HG03520 (cell line): ENCODE data around the gene LBP.
"Not testable (repeated sequence)": the region's sequence is repeated elsewhere in the genome, so short reads cannot be mapped to it uniquely, and the experiment has no call there.

ENCODE experiments used
- ATAC-seq: cut with Tn5 transposase; IDR thresholded peaks from one replicate; pipeline ENCODE4 v1.9.1; 2021; ENCODE audit warnings: mild to moderate bottlenecking, moderate library complexity; ENCODE audit not compliant: unreplicated experiment

LBP gene

DNA sequence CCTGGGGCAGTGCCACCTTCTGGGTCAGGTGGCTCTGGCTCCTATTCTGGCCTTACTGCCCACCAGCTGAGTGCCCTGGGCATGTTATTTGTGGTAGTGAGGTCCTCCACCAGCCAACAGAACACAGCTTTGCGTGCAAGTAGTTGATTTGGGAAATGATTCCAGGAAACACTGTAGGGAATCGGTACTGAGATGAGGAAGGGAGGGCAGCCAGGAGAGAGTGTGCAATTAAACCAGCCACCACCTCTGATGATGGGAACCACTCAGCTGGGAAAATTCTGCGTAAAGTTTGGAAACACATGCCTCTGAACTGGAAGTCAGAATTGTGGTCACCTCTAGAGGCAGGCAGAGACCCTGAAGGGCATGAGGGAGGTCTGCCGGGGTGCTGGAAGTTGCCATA is 459 bp downstream of the LBP start:
- ATAC-seq: no peak

DNA sequence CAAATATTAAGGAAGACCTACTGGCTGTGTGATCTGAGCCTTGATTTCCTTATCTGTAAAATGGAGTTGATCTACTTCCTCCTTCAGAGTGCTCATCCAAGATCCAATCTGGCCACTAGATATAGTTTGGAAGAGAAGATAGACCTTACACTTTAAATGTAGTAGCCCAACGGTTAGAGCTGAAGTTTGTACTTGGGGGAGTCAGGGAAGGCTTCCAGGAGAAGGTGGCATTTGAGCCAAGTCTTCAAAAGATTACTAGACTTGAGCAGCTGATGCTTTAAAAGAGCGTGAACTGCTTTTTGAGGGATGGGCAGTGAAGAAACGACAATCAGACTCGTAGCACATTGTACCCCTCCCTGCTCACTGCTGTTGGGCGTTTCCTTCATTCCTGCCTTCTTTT is 3.6 kb downstream of the LBP start:
- no peak for ATAC-seq

- no peak for ATAC-seq
These were observed 4.8 kb downstream of the LBP start for GRCh38 chr20:38350879-38351775.

GRCh38 chr20:38353316-38353715 is 7.0 kb downstream of the LBP start:
- ATAC-seq: no peak

DNA sequence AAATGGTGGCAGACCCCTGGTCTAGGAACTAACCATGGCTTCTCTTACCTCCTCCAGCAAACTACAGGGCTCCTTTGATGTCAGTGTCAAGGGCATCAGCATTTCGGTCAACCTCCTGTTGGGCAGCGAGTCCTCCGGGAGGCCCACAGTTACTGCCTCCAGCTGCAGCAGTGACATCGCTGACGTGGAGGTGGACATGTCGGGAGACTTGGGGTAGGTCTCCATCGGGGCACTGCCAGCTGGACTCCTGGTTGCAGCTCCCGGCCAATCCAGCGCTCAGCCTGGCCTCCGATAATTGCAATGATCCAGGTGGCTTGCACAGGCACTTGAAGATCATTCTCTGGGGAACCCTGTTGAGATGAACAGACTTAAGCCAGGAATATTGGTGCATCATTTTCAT is 7.9 kb downstream of the LBP start:
- ATAC-seq: no peak

DNA sequence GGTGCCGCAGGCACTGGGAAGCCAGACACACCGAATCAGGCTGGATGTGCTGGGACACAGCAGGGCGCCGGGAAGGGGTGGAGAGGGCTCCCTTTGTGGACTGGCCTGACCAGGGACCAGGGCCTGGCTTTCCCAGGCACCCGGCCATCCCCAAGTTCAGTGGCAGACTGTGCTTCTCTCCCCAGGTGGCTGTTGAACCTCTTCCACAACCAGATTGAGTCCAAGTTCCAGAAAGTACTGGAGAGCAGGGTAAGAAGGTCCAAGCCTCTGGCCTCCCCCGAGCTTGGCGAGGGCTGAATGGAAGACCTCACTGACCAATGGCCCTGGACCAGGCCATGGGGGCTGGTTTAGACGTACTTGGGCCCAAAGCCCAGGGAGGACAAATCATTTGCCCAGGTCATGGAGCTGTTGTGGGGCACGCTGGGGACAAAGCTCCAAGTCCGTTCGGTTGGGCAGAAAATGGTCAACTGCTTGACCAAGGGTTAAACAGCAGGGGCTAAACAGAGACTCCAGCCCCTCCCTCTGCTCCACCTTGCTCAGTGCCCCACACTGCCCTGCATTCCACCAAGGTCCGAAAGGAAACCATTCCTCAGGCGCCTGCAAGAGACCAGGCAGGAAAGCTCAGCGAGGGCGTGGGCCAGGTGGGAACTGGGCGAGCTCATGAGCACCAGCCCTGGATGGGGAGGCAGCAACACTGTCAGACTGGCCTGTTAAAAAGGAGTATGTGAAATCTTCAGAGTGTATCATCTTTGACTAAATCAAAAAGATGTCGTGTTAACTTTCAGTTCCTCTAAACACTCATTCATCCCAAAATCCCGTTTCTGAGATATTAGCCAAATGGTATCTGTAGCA is 9.1 kb downstream of the LBP start:
- ATAC-seq: no peak

DNA sequence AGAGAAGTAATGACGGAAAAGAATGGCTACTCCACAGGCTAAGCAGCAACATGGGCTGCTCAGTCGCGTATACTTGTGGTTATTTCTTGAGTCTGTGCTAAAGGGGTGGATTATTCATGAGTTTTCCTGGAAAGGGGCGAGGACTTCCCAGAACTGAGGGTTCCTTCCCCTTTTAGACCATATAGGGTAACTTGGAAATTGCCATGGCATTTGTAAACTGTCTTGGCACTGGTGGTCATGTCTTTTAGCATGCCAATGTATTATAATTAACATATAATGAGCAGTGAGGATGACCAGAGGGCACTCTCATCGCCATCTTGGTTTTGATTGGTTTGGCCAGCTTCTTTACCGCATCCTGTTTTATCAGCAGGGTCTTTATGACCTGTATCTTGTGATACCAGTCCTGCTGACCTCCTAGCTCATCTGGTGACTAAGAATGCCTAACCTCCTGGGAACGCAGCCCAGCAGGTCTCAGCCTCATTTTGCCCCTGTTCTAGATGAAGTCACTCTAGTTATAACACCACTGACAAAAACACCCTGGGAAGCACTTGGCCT is 11.4 kb downstream of the LBP start:
- no peak for ATAC-seq

DNA sequence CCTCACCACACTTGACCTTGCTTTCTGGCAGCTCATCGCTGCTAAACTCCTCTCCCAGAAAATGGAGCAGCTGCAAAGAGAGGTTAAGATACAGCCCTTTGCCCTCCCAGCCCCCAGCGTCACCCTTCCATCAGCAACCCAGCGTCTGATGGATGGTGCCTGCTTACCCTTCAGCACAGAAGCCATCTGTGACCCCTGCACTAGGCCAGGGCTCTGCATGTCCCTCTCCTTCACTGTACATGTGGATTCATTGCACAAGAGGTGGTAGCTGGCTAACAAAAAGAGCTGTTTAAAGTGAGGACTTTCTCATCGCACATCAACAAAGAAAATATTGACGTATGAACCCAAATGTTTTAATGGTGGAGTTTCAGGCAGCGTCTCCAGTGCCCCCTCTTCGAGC is 12.3 kb downstream of the LBP start:
- no peak for ATAC-seq

DNA sequence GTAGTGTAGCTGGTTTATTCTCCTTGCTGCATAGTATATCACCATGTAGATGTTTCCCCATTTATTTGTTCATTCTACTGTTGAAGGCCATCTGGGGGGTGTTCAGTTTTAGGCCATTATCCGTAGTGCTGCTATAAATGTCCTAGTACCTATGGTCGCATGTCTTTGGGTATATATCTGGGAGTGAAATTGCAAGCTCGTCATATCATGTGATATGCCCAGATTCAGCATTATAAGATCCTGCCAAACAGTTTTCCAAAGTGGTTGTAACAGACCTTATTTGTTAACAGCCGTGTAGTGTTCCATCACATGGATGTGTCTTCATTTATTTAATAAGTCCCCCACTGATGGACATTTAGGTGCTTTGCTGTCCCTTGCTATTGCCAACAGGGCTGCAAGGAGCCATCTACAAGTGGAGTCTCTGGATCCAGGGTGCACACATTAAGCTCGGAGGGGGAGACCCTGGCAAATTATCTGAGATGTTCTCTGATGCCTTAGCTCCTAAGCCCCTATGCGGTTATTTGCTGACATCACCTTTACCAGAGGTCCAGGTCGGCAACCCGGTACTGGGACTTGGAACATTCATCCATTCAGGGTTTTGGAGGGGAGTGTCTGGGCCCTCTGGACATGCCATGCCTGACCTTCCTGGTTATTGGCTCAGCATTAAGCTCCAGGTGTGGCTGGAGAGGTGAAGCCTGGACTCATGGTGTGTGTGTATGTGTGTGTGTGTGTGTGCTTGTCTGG is 16.9 kb downstream of the LBP start:
- ATAC-seq: no peak

DNA sequence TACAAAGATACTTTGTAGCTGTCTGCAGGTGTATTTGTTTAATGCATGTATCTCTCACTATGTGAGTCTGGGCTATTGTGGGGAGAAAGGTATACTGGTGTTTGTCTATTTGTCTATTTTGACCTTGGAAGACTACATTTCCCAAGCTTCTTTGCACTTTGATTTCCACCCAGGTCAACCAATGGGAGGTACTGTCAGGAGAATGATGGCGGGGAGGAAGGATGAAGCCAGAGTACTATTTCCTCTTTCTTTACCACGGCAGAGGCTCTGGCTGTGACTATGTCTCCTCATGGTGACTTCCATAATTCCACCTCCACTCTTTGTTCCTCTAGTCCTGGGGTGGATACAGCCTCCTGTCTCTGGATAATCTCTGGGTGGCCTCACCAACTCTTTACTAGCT is 23.1 kb downstream of the LBP start:
- ATAC-seq: no peak

DNA sequence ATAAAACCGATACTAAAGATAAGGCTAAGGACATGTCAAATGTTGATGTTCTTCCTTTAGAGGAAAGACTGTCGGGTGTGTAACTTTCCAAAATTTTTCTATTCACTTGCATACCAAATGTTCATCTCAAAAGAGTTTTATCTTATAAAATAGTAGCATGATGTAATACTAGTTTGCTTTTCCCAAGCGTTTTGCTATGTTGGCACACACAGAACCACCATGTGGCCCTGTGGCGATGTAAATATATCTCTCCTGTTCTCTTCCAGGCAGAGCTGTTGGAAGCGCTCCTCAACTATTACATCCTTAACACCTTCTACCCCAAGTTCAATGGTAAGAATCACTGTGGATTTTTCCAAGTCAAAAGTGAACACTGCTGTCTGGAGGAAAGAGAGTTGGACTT is 26.5 kb downstream of the LBP start:
- ATAC-seq: no peak

DNA sequence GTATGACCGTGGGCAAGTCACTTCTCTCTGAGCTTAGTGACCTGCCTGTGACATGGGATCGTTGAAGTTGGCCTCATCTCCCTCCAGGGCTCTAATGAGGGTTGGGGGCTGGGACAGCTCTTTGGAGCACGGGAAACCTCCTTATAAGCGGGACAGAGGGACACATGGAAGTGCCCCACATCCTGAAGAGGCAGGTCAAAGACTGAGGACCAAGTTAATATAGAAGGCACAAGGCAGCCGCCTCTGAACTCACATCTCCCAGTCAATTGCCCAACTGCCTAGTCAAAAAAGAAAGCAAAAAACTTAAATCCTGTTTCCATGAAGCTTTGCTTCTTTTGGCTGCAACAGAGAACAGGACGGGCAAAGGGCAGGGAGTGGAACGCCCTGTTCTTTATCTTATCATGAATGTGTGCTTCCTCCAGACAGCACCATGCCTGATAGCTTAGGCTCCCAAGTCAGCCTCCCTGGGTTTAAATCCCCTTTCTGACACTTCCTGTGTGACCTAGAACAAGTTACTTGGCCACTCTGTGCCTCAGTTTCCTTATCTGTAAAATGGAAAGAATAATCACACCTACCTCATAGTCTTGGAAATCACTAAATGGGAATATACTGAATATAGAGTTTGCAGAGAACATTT is 27.1 kb downstream of the LBP start:
- no peak for ATAC-seq

DNA sequence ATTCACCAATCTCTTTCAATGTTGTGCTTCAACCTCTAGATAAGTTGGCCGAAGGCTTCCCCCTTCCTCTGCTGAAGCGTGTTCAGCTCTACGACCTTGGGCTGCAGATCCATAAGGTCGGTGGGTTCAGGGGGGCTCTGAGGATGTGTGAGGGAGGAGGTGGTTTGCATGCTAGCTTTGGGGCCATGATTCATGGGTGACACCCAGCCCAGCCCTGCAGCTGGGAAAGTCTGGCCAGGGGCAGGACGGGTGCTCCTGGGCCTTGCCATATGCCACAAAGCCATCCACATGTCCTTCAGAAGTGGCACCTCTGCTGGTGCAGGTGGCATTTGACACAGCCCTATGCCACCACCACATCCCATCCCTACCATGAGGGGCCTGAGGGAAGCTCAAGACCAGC is 27.6 kb downstream of the LBP start:
- no peak for ATAC-seq

GRCh38 chr20:38377039-38377685 is 30.9 kb downstream of the LBP start:
- ATAC-seq: no peak

- ATAC-seq: not testable (repeated sequence)
These were observed 31.6 kb downstream of the LBP start for GRCh38 chr20:38377838-38378237.

DNA sequence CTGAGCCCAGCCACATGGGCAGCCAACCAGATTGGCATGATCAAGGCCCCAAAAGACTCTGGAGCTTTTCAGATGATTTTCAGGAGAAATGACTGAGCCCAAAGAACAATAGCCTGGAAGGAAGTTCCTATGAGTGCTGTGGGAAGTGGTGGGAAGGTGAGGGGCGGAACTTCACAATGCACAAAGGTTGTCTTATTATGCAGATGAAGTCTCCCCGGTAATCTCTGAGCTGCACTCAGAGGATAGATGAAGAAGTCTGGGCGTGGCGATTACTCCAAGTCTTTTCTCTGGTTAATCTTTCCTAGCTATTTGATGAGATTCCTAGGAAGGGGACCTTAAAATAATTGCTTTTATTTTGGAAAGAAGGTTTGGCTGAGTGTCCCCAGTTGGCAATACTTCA is 36.9 kb downstream of the LBP start:
- no peak for ATAC-seq

DNA sequence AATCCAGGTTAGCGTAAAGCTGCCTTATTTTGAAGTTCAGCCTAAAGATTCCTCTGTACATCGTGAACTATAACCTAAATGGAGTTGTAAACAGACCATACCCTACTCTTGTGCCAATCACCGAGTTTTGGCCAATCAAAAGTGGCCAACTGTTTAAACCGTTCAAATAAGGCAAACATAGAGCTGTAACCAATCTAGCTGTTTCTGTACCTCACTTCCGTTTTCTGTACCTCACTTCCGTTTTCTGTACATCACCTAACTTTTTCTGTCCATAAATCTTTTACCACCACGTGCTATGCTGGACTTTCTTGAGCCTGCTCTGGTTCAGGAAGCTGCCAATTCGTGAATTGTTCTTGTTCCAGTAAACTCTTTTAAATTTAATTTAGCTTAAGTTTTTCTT is 39.7 kb downstream of the LBP start:
- no peak for ATAC-seq

GRCh38 chr20:38386851-38387250 is 40.6 kb downstream of the LBP start:
- no peak for ATAC-seq

DNA sequence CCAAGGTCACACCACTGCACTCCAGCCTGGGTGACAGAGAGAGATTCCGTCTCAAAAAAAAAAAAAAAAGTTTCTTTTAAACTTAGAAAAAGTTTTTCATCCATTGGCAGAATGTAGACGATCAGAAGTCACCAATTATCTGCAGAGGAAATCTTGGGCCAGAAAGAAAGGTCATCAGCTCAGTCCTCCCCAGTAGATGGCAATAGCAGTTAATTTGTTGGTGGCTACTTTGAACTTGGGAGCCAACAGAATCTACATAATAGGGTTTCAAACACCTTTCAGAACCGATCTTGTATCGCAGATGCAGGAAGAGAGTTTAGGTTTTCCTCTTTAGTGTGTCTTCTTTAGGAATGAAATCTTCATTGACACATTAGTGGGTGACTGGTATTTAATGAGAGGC is 41.7 kb downstream of the LBP start:
- no peak for ATAC-seq

DNA sequence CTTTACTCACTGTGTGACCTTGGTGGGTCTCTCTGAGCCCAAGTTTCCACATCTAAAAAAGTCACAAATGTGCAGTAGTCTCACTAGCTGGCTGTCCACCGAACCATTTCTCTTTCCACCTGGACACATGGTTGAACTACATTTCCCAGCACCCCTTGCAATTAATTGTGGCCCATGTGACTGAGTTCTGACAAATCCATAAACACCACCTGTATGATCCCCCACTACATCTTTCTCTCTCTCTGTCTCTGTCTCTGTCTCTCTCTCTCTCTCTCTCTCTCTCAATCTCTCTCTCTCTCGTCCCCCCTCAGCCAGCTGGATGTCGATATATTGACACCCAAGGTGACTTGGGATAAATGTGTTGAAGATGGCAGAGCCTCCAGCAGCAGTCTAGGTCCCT is 46.1 kb downstream of the LBP start:
- ATAC-seq: no peak
